GM12891 (cell line): ENCODE results near the gene ACSM6.

Experiments
- PAX5 ChIP-seq: IDR thresholded peaks from 2 replicates; pipeline ENCODE4 v1.6.1; 2011; ENCODE audit warnings: low read length, moderate library complexity, mild to moderate bottlenecking; ENCODE audit not compliant: insufficient read depth, severe bottlenecking
- POLR2A ChIP-seq: IDR thresholded peaks from 2 replicates; pipeline ENCODE4 v1.6.1; 2011; ENCODE audit warnings: low read depth, low read length, control low read depth
- POLR2AphosphoS5 ChIP-seq: IDR thresholded peaks from 2 replicates; pipeline ENCODE4 v1.6.1; 2011; ENCODE audit warnings: low read depth, low read length, control low read depth

DNA sequence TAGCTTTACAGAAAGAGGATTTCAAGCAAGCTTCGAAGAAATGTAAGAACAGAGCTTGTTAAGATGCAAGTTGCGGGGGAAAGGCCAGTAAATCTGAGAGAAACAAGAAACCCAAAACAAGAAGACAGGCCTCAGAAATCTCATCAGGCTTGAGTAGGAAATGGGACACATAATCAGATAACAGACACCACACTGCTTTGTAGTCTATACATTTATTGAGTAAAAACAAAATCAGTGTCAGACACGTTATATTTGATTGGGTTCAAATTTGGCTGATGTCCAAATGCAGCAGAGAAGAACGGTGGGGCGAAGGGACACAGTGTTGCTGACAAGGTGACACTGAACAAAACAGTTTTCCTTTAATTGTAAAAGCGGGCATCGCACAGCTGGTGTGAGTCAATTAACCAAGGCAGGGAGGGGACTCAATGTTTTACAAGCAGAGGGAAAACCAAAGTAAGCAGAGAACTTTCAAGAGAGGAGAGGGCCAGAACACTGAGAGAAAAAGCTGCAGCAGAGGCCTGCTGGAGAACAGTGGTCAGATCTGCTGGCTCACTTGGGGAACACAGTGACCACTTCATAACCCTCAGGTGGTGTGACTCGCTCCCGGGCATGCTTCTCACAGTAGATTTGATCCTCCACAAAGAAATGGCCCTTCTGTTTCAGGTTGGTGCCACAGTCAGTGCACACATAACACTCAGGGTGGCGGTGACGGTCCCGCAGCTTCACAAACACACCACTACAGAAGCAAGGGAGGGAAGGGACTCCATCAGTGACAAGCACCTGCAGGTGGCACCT, 43.5 kb downstream of the ACSM6 start:
- TF ChIP-seq POLR2A (no peak), POLR2AphosphoS5 (no peak; the same call in 1 of the 2 replicates), PAX5 (no peak)
